ENCODE results near the gene TADA1. TPM values are rescaled to one million over a fixed set of nuclear protein-coding genes. Genes with fewer than 3 reads are reported as not detected.

The TADA1 gene
- polyA plus RNA-seq, 1 of the 3 experiments (the other 2 are of a cell fraction) = 9.3 TPM

- no peak for TF ChIP-seq USF1 (IDR thresholded peaks at IDR 0.05; ENCODE audit: borderline replicate concordance, low read depth)
- TF ChIP-seq EZH2phosphoT487 (IDR thresholded peaks at IDR 0.05; ENCODE audit: borderline replicate concordance, low read depth) = no peak
- TF ChIP-seq RAD21 (IDR thresholded peaks at IDR 0.05; ENCODE audit: low read length) = no peak
- TF ChIP-seq REST (IDR thresholded peaks at IDR 0.05; ENCODE audit: low read depth, low read length) = no peak
- TF ChIP-seq GATA2 (CRISPR knock-in tag; IDR thresholded peaks at IDR 0.05) = no peak
- TF ChIP-seq TAF1 (IDR thresholded peaks at IDR 0.05; ENCODE audit: borderline replicate concordance, low read depth, low read length) = no peak
- Histone ChIP-seq H4K20me1 (ENCODE audit: insufficient read depth) (no peaks in the 10 kb centered on the region), H3K27me3 (ENCODE audit: insufficient read depth) (no peaks in the 10 kb centered on the region), H3K9ac (no peak overlapping the region), H3K79me2 (ENCODE audit: insufficient read depth) (no peaks in the 10 kb centered on the region), H2AFZ (ENCODE audit: low read depth) (no peak overlapping the region), H3K9me2 (no peaks in the 10 kb centered on the region), H3K9me3 (no peaks in the 10 kb centered on the region), H3K36me3 (replicated peaks in 1 of 2; ENCODE audit: control insufficient read depth in 1 of 2, insufficient read depth in 2 of 2, low read length in 1 of 2) (no peaks in the 10 kb centered on the region), H3K4me1 (ENCODE audit: control insufficient read depth in 1 of 2, insufficient read depth in 2 of 2, low read depth in 1 of 2, low read length in 1 of 2) (no peaks in the 10 kb centered on the region), H3K27ac (ENCODE audit: low read depth in 2 of 2, low read length in 1 of 2) (no peak overlapping the region), H3F3A (replicated peaks; ENCODE audit: insufficient read depth) (no peaks in the 10 kb centered on the region), H3K4me2 (no peak overlapping the region), H3K4me3 (ENCODE audit: low read depth in 2 of 2, low read length in 1 of 2) (no peak overlapping the region)
- POLR2A ChIA-PET = no interaction called here
- WGBS (ENCODE audit: low lambda C conversion rate) = 3% methylated on average over 2 of the region's 2 CpGs
- no peak for DNase-seq
- CTCF ChIA-PET = interaction anchor here (0.6 to 22.1 kb wide), 4 partner anchors 11 to 629 kb away, joined by 3 to 769 read pairs (median 4); no protein-coding TSS in a partner anchor
Observed at GRCh38 chr1:166905136-166905535, 29.1 kb upstream of the TADA1 start.

- no peaks in the 10 kb centered on the region for H3K36me3 ChIP-seq (replicated peaks in 1 of 2; ENCODE audit: control insufficient read depth in 1 of 2, insufficient read depth in 2 of 2, low read length in 1 of 2)
- ChIA-PET CTCF (interaction anchor here (22.1 kb wide), 1 partner anchor 155 kb away, joined by 769 read pairs; no protein-coding TSS in a partner anchor), POLR2A (no interaction called here)
- no peaks in the 10 kb centered on the region for H3K4me1 ChIP-seq (ENCODE audit: control insufficient read depth in 1 of 2, insufficient read depth in 2 of 2, low read depth in 1 of 2, low read length in 1 of 2)
- no peak overlapping the region for H3K9ac ChIP-seq
- DNase-seq = no peak
- WGBS (ENCODE audit: low lambda C conversion rate) = 25% methylated on average over 1 of the region's 1 CpG
- no peak overlapping the region for H3K4me2 ChIP-seq
- H3F3A ChIP-seq (replicated peaks; ENCODE audit: insufficient read depth) = no peaks in the 10 kb centered on the region
- H3K27ac ChIP-seq (ENCODE audit: low read depth in 2 of 2, low read length in 1 of 2) = no peak overlapping the region
- no peaks in the 10 kb centered on the region for H3K9me2 ChIP-seq
- no peak for TF ChIP-seq MEF2A (IDR thresholded peaks at IDR 0.05; ENCODE audit: borderline replicate concordance, low read depth)
- no peak for TF ChIP-seq TAF1 (IDR thresholded peaks at IDR 0.05; ENCODE audit: borderline replicate concordance, low read depth, low read length)
- no peak for TF ChIP-seq GATA2 (CRISPR knock-in tag; IDR thresholded peaks at IDR 0.05)
- TF ChIP-seq ZBTB33 (IDR thresholded peaks at IDR 0.05; ENCODE audit: borderline replicate concordance, low read depth) = no peak
- TF ChIP-seq REST (IDR thresholded peaks at IDR 0.05; ENCODE audit: low read depth, low read length) = no peak
- no peak for TF ChIP-seq JUND (IDR thresholded peaks at IDR 0.05)
- TF ChIP-seq ELF1 (IDR thresholded peaks at IDR 0.05) = no peak
- TF ChIP-seq FOXJ3 (CRISPR knock-in tag; IDR thresholded peaks at IDR 0.05) = no peak
- TF ChIP-seq TEAD4 (IDR thresholded peaks at IDR 0.05; ENCODE audit: borderline replicate concordance, insufficient read depth) = no peak
- TF ChIP-seq EP300 (IDR thresholded peaks at IDR 0.05; ENCODE audit: borderline replicate concordance in 1 of 2, low read depth in 1 of 2, low read length in 1 of 2) = no peak
- TF ChIP-seq RAD21 (IDR thresholded peaks at IDR 0.05; ENCODE audit: low read length) = no peak
- no peak for TF ChIP-seq TCF12 (IDR thresholded peaks at IDR 0.05)
- no peak for TF ChIP-seq NRF1 (IDR thresholded peaks at IDR 0.05; ENCODE audit: low read depth, low read length)
- no peaks in the 10 kb centered on the region for H3K79me2 ChIP-seq (ENCODE audit: insufficient read depth)
- H3K9me3 ChIP-seq = no peaks in the 10 kb centered on the region
- no peaks in the 10 kb centered on the region for H3K27me3 ChIP-seq (ENCODE audit: insufficient read depth)
- no peak overlapping the region for H2AFZ ChIP-seq (ENCODE audit: low read depth)
- H4K20me1 ChIP-seq (ENCODE audit: insufficient read depth) = no peaks in the 10 kb centered on the region
- no peak overlapping the region for H3K4me3 ChIP-seq (ENCODE audit: low read depth in 2 of 2, low read length in 1 of 2)
Observed at GRCh38 chr1:166903232-166903631, 27.2 kb upstream of the TADA1 start.

All from SK-N-SH (cell line).